Liver (tissue), 9 donors: ENCODE measurements around the gene SIAH1. TPM values are rescaled to one million over a fixed set of nuclear protein-coding genes. Genes with fewer than 3 reads are reported as not detected.

Experiments
- DNase-seq: peaks from one replicate; pipeline ENCODE4 v3.0.0-alpha.2; 2017; ENCODE audit warnings: low spot score
- H3K27ac ChIP-seq, 2 donors: one replicate each; pipeline ENCODE4 v1.7.0; 2013; ENCODE audit warnings: inconsistent platforms in 2 of 2, low read length in 2 of 2, control low read depth in 1 of 2, low read depth in 1 of 2, mild to moderate bottlenecking in 1 of 2
- H3K27me3 ChIP-seq, 4 donors: one replicate each; pipeline versions ENCODE4 v1.6.1 to v1.7.0; 2013; ENCODE audit warnings: low read length in 3 of 4, inconsistent platforms in 1 of 4, mild to moderate bottlenecking in 1 of 4, moderate library complexity in 1 of 4; ENCODE audit not compliant: control insufficient read depth in 4 of 4, insufficient read depth in 4 of 4
- H3K36me3 ChIP-seq, 4 donors: one replicate each; pipeline versions ENCODE4 v1.6.1 to v1.7.0; 2013; ENCODE audit warnings: low read length in 3 of 4, mild to moderate bottlenecking in 3 of 4, low read depth in 1 of 4, moderate library complexity in 1 of 4; ENCODE audit not compliant: control insufficient read depth in 4 of 4, insufficient read depth in 3 of 4
- H3K4me1 ChIP-seq, 4 donors: one replicate each; pipeline versions ENCODE4 v1.6.1 to v1.7.0; 2013; ENCODE audit warnings: low read length in 3 of 4, mild to moderate bottlenecking in 3 of 4, moderate library complexity in 1 of 4; ENCODE audit not compliant: control insufficient read depth in 4 of 4, insufficient read depth in 4 of 4
- H3K4me3 ChIP-seq, 3 donors: one replicate each; pipeline versions ENCODE4 v1.6.1 to v1.7.0; 2013; ENCODE audit warnings: low read length in 3 of 3, control low read depth in 1 of 3, low read depth in 1 of 3, mild to moderate bottlenecking in 1 of 3
- H3K9ac ChIP-seq, 2 donors: one replicate each; pipeline ENCODE4 v1.7.0; 2013; ENCODE audit warnings: low read length in 2 of 2, mild to moderate bottlenecking in 2 of 2, moderate library complexity in 2 of 2, control low read depth in 1 of 2, low read depth in 1 of 2
- H3K9me3 ChIP-seq, 4 donors: one replicate each; pipeline versions ENCODE4 v1.6.1 to v1.7.0; 2013; ENCODE audit warnings: low read length in 3 of 4; ENCODE audit not compliant: control insufficient read depth in 4 of 4
- EGR1 ChIP-seq, 2 donors: IDR thresholded peaks; 2 replicates each; pipeline ENCODE4 v1.6.1; 2016 to 2018; ENCODE audit warnings: antibody characterized with exemption in 2 of 2, low read depth in 2 of 2
- FOXA2 ChIP-seq: IDR thresholded peaks from 2 replicates; pipeline ENCODE4 v1.6.1; 2016; ENCODE audit warnings: antibody characterized with exemption
- GABPA ChIP-seq, 2 donors: IDR thresholded peaks in 1 of 2; conservative IDR thresholded peaks in 1 of 2; 2 replicates each; pipeline ENCODE4 v1.6.1; 2016; ENCODE audit warnings: antibody characterized with exemption in 2 of 2, mild to moderate bottlenecking in 1 of 2, moderate library complexity in 1 of 2
- HNF4A ChIP-seq, 2 donors: conservative IDR thresholded peaks; 2 replicates each; pipeline ENCODE4 v1.6.1; 2016; ENCODE audit warnings: antibody characterized with exemption in 2 of 2, mild to moderate bottlenecking in 2 of 2
- RAD21 ChIP-seq, 2 donors: IDR thresholded peaks; 2 replicates each; pipeline ENCODE4 v1.6.1; 2016; ENCODE audit warnings: antibody characterized with exemption in 2 of 2, mild to moderate bottlenecking in 2 of 2
- RXRA ChIP-seq, 2 donors: IDR thresholded peaks; 2 replicates each; pipeline ENCODE4 v1.6.1; 2017 to 2018; ENCODE audit warnings: antibody characterized with exemption in 2 of 2, mild to moderate bottlenecking in 1 of 2
- SP1 ChIP-seq: IDR thresholded peaks from 2 replicates; pipeline ENCODE4 v1.6.1; 2018; ENCODE audit warnings: antibody characterized with exemption, mild to moderate bottlenecking
- TAF1 ChIP-seq: conservative IDR thresholded peaks from 2 replicates; pipeline ENCODE4 v1.6.1; 2016; ENCODE audit warnings: antibody characterized with exemption, mild to moderate bottlenecking
- WGBS: extraction: QIAGEN DNeasy Blood & Tissue Kit; methylation state at CpG from one replicate; pipeline ENCODE4 v1.1.7; 2013; 5-methylcytosine and 5-hydroxymethylcytosine counted together
- polyA plus RNA-seq, 2 donors: library from polyadenylated mRNA; stranded (reverse) in 1 of 2; unstranded in 1 of 2; fragments of 200-250 nt in 1 of 2; fragments of >200 nt in 1 of 2; fragmentation: Nextera tagmentation in 1 of 2; extraction: Ambion mirVana in 1 of 2; gene quantifications; one replicate each; pipeline versions ENCODE4 v1.2.1 to v1.2.3, GENCODE V29; 2013 to 2015
- total RNA-seq, 2 donors: library from RNA; depleted of rRNA; stranded (reverse); fragments of >200 nt; gene quantifications; one replicate each; pipeline ENCODE4 v1.2.3, GENCODE V29; 2014
- TF ChIP-seq, protein P1 (sequence below): IDR thresholded peaks from 2 replicates; pipeline ENCODE4 v1.6.1; 2016; ENCODE audit warnings: antibody characterized with exemption, mild to moderate bottlenecking
- TF ChIP-seq, protein P2 (sequence below): IDR thresholded peaks from 2 replicates; pipeline ENCODE4 v1.6.1; 2016; ENCODE audit warnings: antibody characterized with exemption
- TF ChIP-seq, protein P3 (sequence below): IDR thresholded peaks from 2 replicates; pipeline ENCODE4 v1.6.1; 2016; ENCODE audit warnings: antibody characterized with exemption
- TF ChIP-seq, protein P4 (sequence below): fragments of 150-350 bp; IDR thresholded peaks from 2 replicates; pipeline ENCODE4 v1.5.1; 2017; ENCODE audit warnings: improper control_type of control experiment, low read depth, low read length; ENCODE audit not compliant: missing input control
- donor health status: healthy.
- donor health status: healthy.
- donor health status: healthy.
- donor health status: healthy.
- donor health status: healthy.

The SIAH1 gene
- total and polyA plus RNA-seq, 4 donors = 6.7 to 17.3 (median 15.8) TPM

DNA sequence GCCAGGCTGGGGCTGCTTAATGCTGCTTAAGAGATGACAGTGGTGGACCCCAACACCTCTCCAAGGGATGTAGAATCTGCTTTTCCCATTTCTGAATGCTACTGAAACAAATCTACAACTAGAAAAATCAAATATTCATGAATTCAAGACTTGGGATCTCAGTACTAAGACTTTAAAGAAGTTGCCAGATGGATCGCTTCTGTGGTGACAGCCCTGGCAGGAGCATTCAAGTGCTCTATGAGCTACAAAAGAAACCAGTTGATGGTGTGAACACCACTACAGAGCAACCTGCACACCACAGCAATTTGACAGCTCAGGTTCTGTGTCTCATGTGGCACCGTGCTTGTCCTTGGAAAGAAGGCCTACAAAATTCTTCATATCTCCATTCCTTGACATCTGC lies 42.6 kb downstream of the SIAH1 start:
- DNase-seq = no peak
- TF ChIP-seq GABPA (IDR thresholded peaks at IDR 0.05 in 1 of 2, conservative IDR thresholded peaks at IDR 0.05 in 1 of 2) (no peak), RAD21 (IDR thresholded peaks at IDR 0.05) (no peak), EGR1 (IDR thresholded peaks at IDR 0.05; ENCODE audit: low read depth in 2 of 2) (no peak), FOXA2 (no peak), HNF4A (conservative IDR thresholded peaks at IDR 0.05) (no peak), RXRA (IDR thresholded peaks at IDR 0.05) (no peak), SP1 (no peak), TAF1 (no peak)
- TF ChIP-seq, protein P1, sequence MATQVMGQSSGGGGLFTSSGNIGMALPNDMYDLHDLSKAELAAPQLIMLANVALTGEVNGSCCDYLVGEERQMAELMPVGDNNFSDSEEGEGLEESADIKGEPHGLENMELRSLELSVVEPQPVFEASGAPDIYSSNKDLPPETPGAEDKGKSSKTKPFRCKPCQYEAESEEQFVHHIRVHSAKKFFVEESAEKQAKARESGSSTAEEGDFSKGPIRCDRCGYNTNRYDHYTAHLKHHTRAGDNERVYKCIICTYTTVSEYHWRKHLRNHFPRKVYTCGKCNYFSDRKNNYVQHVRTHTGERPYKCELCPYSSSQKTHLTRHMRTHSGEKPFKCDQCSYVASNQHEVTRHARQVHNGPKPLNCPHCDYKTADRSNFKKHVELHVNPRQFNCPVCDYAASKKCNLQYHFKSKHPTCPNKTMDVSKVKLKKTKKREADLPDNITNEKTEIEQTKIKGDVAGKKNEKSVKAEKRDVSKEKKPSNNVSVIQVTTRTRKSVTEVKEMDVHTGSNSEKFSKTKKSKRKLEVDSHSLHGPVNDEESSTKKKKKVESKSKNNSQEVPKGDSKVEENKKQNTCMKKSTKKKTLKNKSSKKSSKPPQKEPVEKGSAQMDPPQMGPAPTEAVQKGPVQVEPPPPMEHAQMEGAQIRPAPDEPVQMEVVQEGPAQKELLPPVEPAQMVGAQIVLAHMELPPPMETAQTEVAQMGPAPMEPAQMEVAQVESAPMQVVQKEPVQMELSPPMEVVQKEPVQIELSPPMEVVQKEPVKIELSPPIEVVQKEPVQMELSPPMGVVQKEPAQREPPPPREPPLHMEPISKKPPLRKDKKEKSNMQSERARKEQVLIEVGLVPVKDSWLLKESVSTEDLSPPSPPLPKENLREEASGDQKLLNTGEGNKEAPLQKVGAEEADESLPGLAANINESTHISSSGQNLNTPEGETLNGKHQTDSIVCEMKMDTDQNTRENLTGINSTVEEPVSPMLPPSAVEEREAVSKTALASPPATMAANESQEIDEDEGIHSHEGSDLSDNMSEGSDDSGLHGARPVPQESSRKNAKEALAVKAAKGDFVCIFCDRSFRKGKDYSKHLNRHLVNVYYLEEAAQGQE = no peak
- TF ChIP-seq, protein P2, sequence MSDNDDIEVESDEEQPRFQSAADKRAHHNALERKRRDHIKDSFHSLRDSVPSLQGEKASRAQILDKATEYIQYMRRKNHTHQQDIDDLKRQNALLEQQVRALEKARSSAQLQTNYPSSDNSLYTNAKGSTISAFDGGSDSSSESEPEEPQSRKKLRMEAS = no peak
- TF ChIP-seq, protein P3, sequence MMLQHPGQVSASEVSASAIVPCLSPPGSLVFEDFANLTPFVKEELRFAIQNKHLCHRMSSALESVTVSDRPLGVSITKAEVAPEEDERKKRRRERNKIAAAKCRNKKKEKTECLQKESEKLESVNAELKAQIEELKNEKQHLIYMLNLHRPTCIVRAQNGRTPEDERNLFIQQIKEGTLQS = no peak
- TF ChIP-seq, protein P4, sequence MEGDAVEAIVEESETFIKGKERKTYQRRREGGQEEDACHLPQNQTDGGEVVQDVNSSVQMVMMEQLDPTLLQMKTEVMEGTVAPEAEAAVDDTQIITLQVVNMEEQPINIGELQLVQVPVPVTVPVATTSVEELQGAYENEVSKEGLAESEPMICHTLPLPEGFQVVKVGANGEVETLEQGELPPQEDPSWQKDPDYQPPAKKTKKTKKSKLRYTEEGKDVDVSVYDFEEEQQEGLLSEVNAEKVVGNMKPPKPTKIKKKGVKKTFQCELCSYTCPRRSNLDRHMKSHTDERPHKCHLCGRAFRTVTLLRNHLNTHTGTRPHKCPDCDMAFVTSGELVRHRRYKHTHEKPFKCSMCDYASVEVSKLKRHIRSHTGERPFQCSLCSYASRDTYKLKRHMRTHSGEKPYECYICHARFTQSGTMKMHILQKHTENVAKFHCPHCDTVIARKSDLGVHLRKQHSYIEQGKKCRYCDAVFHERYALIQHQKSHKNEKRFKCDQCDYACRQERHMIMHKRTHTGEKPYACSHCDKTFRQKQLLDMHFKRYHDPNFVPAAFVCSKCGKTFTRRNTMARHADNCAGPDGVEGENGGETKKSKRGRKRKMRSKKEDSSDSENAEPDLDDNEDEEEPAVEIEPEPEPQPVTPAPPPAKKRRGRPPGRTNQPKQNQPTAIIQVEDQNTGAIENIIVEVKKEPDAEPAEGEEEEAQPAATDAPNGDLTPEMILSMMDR = no peak
- no peaks in the 10 kb centered on the region for H3K4me1 ChIP-seq
- no peak overlapping the region for H3K27ac ChIP-seq
- no peaks in the 10 kb centered on the region for H3K27me3 ChIP-seq
- WGBS = 97% methylated on average over 2 of the region's 2 CpGs
- H3K9ac ChIP-seq = no peak overlapping the region
- no peak overlapping the region for H3K4me3 ChIP-seq
- no peaks in the 10 kb centered on the region for H3K9me3 ChIP-seq
- peaks cover 11 to 58% (median 43%) of the 10 kb centered on the region in 4 donors for H3K36me3 ChIP-seq

DNA sequence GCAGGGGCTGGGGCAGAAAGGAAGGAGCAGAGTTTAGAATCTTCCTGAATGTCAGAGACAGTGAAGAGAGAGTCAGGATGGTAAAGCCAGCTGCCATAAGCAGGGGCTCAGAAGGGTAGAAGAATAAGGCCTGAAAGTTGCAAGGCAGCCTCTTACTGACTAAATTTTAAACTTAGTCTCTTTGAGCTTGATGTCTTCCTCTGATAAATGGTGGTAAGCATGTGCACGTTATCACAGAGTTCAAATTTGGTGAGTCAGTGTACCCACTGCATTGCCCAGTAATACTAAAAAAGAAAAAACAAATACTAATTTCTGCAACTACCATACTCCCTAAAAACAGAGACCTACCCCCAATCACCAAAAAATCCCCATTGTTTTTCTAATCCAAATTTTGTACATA lies 45.2 kb downstream of the SIAH1 start:
- Histone ChIP-seq H3K9me3 (no peaks in the 10 kb centered on the region), H3K27me3 (no peaks in the 10 kb centered on the region), H3K4me1 (no peaks in the 10 kb centered on the region), H3K9ac (no peak overlapping the region), H3K36me3 (peaks cover 17 to 64% (median 51%) of the 10 kb centered on the region in 4 donors), H3K27ac (no peak overlapping the region), H3K4me3 (no peak overlapping the region)
- WGBS = 95% methylated on average over 1 of the region's 1 CpG
- TF ChIP-seq, protein P3 = no peak
- no peak for DNase-seq
